Measurements from ENCODE around the gene RAB11FIP3.

DNA sequence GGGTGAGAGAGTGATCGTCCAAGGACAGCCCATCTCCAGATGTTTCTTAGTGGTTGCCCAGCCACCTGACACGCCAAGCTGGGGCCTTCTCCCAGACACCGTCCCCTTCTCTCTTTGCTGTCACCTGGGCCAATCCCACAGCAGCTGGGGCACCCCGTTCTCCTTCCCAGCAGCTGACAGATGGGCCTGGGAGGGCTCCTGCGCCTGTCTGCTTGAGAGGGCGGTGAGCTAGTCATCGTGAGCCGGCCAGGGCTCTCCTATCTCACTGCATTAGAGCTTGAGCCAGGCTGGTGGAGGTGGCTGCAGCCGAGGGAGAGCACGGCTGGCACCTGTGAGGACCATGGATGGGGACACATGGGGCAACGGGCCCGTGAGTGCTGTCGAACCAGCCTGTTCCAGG, 41.2 kb downstream of the RAB11FIP3 start:
- TF ChIP-seq, protein P1, sequence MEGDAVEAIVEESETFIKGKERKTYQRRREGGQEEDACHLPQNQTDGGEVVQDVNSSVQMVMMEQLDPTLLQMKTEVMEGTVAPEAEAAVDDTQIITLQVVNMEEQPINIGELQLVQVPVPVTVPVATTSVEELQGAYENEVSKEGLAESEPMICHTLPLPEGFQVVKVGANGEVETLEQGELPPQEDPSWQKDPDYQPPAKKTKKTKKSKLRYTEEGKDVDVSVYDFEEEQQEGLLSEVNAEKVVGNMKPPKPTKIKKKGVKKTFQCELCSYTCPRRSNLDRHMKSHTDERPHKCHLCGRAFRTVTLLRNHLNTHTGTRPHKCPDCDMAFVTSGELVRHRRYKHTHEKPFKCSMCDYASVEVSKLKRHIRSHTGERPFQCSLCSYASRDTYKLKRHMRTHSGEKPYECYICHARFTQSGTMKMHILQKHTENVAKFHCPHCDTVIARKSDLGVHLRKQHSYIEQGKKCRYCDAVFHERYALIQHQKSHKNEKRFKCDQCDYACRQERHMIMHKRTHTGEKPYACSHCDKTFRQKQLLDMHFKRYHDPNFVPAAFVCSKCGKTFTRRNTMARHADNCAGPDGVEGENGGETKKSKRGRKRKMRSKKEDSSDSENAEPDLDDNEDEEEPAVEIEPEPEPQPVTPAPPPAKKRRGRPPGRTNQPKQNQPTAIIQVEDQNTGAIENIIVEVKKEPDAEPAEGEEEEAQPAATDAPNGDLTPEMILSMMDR (conservative IDR thresholded peaks at IDR 0.05) = no peak
- TF ChIP-seq EZH2 (IDR thresholded peaks at IDR 0.05; ENCODE audit: low read depth) = no peak

All from PC-9 (cell line).